Hepatocyte (in vitro differentiated cells): ENCODE results near the gene EFNB1.

ENCODE experiments used
- EZH2 ChIP-seq: fragments of 200-600 bp; sonication (generic); IDR thresholded peaks from 2 replicates; pipeline ENCODE4 v1.6.1; 2016; ENCODE audit warnings: antibody characterized with exemption, mild to moderate bottlenecking, borderline replicate concordance
- EZH2phosphoT487 ChIP-seq: fragments of 200-600 bp; sonication (generic); IDR thresholded peaks from one replicate; pipeline ENCODE4 v1.6.1; 2018; ENCODE audit warnings: antibody characterized with exemption, mild to moderate bottlenecking, low read depth, moderate library complexity; ENCODE audit not compliant: unreplicated experiment, severe bottlenecking

DNA sequence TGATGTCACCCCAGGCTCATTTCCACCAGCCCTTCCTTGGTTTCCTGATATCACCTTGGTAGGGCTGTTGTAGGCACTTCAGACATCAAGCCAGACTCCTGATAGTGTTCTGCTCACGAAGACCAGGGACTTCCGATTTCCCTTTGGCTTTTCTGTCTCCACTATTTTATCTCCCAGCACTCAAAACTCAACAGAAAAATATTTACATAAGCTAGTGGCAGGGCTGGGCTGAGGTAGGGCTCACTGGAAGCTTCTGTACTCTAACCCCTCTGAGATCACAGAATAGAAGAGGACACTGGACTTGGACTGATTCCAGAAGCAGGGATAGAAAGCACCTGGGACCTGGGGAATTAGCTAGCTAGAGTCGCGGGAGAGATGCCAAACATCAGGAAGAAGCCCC is 34.4 kb upstream of the EFNB1 start:
- TF ChIP-seq EZH2 (no peak), EZH2phosphoT487 (no peak)
